ENCODE data around the gene SLC2A5.
"Not testable (repeated sequence)": the region's sequence is repeated elsewhere in the genome, so short reads cannot be mapped to it uniquely, and the experiment has no call there.

Gene SLC2A5

GRCh38 chr1:9031077-9031476 lies 38.4 kb downstream of the SLC2A5 start:
- not testable (repeated sequence) for DNase-seq

DNA sequence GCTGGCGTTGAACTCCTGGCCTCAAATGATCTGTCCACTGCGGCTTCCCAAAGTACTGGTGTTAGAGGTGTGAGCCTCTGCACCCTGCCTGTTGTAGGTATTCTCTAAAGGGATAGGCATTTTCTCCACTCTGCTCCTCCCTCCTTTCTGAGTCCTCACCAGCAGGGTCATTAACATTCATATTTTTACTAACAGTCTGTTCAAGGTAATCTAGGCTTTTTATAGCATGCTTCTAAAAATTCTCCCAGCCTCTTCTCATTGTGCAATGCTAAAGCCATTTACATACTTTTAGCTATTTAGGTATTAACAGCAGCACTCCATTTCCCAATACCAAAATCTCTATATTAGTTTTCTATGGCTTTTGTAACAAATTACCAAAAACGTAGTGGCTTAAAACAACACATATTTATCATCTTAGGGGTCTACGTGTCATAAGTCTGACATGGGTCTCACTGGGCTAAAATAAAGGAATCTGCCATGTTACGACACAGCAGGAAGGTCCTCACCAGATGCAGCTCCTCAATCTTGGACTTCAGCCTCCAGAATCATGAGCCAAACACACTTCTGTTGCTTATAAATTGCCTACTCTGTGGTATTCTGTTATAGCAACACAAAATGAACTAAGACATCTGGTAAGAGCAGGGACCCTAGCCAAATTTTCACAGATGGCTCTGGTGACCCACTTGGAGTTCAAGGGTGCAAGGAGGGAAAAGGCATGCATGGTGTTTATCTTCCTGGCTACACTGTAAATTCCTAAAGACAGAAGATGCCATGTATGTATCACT lies 40.3 kb downstream of the SLC2A5 start:
- no peak for DNase-seq

DNA sequence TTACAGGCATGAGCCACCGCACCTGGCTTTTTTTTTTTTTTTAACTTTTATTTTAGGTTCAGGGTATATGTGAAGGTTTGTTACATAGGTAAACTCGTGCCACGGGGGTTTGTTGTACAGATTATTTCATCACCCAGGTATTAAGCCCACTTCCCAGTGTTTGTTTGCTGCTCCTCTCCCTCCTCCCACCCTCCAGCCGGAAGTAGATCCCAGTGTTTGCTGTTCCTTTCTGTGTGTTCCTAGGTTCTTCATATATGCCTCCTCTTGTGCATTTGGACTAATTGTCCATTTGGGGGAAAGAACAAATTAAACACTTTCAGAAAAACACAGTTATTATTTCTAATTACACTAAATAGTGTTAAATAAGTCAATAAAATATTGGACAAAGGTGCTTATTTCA lies 42.1 kb downstream of the SLC2A5 start:
- DNase-seq = no peak

- DNase-seq = no peak
Measured at GRCh38 chr1:9025449-9025848, 44.0 kb downstream of the SLC2A5 start.

DNA sequence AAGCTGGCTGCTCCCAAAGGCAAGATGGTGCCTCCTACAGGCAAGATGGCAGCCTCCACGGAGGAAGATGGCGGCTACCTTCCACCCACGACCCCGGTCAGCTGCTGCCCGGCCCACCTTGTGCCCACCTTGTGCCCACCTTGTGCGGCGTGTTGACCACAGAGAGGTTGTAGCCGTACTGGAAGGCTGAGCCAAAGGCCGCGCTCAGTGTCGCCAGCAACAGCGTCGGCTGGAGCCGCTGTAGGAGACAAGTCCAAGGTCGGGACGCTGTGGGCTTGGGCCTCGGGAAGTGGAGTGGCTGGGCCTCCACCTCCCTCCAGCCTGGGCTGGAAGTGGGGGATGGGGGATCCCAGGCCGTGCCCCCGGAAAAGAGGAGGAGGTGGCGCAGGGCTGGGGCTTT lies 44.6 kb downstream of the SLC2A5 start:
- no peak for DNase-seq

DNA sequence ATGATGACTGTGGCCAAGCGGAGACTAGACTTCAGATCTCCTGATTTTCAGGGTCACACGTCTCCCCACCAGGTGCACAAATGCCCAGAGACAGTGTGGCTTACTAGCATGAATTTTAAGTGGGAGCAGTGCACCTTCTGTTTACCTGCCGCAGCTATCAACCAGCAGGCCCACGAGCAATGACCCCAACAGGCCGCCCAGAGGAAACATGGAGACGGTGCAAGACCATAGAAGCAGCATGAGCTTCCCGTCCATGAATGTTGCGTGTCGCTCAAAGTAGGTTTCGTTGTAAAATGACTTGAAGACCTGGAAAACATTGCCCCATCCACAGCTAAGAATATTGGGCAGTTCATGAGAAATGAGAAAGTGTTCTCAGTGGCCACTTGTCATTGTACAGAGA lies 46.7 kb downstream of the SLC2A5 start:
- DNase-seq = no peak

DNA sequence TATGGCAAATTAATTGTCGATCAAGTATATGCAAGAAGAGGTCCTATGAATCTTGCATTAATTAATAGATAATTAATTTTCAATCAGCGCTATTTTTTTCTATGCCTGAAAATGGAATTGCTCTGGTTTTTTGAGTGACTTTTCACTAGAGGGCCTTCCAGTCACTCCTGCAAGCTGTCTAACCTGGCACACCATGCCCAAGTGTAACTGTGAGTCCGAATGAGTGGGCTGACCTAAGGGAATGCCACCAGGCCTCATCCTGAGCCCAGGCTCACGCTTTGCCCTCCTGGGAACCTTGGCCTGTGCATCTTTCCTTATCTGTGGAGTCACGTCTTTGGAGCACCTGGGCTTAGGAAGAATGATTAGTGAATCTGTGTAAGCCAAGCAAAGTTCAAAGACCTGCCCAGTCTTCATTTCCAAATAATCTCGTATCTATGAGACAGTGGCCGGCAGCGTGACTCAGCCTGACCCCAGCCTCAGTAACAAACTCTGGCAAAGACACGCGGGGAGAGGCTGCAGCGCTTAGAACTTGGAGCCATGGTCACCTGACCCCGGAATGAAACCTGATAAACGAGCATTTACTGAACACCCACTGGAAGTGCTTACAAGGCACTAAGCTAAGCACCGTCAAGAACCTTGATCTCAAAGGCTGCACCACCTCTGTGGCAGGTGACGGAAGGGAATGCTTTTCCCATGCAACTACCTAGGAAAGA lies 47.3 kb downstream of the SLC2A5 start:
- DNase-seq = not testable (repeated sequence)

- no peak for DNase-seq
Measured at GRCh38 chr1:9020305-9020704, 49.1 kb downstream of the SLC2A5 start.

GRCh38 chr1:9019896-9020295 lies 49.5 kb downstream of the SLC2A5 start:
- DNase-seq = no peak

- DNase-seq = no peak
Measured at GRCh38 chr1:9018333-9018732, 51.1 kb downstream of the SLC2A5 start.

DNA sequence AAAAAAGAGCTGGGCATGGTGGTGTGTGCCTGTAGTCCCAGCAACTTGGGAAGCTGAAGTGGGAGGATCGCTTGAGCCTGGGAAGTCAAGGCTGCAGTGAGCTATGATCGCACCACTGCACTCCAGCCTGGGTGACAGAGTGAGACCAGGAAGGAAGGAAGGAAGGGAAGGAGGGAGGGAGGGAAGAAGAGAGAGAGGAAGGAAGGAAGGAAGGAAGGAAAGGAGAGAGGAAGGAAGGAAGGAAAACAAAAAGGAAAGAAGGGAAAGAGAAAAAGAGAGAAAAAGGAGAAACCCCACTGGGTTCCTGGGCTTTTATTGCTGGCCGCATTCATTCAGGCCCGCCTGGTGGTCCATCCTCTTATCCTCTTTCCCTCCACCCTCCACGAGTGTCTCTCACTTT lies 53.0 kb downstream of the SLC2A5 start:
- DNase-seq = no peak

GRCh38 chr1:9014475-9015375 lies 54.7 kb downstream of the SLC2A5 start:
- no peak for DNase-seq

- no peak for DNase-seq
Measured at GRCh38 chr1:9013819-9014218, 55.6 kb downstream of the SLC2A5 start.

DNA sequence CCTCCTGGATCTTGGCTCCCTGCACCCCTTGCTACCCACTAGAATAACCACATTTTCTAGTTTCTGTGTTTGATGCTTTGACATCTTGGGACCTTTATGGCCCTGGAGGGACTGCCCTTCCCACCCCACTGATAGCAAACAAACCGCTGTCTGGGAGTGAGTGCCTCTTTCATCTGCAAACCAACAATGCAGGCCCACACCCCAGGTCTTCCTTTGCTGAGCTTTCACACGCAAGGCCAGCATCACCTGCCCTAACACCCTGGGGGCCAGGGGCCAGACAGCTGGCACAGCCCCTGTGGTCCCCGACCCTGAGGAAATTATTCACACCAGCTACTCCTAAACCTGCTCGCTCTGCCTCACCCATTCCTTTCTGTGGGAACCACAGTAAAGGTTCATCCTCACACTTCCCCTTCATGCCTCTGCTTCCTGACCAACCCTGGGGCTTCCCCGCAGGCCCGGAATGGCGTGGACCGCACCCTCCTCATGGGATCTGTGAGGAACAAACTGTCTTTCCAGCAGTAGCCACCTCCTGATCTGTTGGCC lies 58.6 kb downstream of the SLC2A5 start:
- DNase-seq = no peak

DNA sequence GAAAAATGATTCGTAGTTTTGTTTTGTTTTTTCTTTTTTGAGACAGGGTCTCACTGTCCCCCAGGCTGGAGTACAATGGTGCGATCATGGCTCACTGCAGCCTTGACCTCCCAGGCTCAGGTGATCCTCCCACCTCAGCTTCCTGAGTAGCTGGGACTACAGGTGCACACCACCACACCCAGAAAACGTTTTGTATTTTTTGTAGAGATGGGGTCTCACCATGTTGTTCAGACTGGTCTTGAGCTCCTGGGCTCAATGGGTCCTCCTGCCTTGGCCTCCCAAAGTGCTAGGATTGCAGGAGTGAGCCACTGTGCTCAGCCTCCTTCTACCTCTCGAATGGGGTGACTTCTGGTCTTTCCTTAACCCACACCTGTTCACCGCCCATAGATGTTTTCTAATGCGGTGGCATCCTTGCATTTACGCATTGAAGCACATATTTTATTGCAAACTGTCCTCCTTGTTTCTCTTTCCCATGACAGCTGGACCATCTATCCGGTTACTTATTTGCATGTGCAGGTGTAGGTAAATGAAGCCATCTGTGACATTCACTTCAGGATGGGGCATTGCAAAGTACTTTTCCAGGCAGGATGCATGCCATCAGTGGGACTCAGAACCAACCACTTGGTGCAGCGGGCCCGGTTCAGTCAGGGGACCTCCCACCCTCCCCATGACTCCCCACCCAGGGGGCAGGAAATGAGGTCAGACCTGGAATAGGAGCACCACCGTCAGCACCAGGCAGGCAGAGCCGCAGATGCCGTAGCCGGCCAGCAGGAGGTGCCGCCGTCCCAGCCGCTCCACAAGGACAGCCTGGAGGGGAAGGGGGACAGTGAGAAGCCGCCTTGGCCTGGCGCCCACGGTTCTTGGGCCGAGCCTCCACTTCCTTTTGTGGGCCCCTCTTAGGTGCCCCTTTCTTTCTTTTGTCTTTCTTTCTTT lies 59.7 kb downstream of the SLC2A5 start:
- DNase-seq = no peak

DNA sequence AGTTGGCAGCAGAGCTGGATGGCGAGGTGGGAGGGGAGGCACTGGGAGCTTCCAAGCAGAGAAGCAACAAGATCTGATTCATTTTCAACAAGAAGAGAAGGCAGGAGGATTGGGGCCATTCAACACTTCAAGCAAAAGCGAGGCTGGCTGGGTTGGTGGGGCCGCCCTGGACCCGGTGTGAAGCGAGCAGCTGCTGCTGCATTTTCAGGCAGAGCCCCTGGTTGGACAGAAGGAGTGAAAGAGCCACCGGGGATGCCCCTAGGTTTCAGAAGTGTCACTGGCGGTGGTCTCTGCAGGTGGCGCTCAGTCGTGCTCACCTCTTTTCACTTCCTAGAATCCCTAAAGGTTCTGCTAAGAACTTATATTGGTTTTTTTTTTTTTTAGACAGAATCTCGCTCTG lies 61.2 kb downstream of the SLC2A5 start:
- DNase-seq = no peak

DNA sequence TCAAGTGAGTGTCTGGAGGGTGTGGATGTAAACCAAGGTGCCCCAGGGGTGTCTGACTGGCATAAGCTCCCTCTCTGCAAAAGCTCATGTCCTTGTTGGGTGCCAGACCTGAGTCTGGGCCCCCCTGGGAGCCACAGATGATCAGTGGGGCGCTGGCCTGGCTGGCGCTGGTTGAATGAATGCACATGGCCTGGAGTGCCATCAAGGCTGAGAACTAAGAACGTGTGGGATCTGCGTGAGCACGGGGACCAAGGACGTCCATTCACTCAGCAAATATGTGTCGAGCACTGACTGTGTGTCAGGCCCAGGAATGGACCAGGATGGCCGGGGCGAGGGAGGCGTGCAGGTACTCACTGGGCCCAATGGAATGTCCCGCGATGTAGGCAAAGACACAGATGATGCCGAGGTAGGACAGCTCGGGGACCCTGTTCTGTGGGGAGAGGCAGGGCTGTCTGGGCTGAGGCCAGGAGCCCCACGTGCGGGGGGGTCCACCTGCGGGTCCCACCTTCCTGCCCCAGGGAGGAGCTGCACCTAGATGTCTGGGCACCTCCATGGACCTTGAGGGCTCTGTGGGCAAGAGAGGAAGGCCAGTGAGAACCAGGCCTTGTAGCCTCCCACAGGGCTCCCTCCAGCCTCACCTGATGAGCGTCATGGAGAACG lies 62.3 kb downstream of the SLC2A5 start:
- DNase-seq = no peak

GRCh38 chr1:9005395-9005708 lies 64.1 kb downstream of the SLC2A5 start:
- no peak for DNase-seq

GRCh38 chr1:9004700-9005394 lies 64.6 kb downstream of the SLC2A5 start:
- peak; percentile 61 for DNase-seq

DNA sequence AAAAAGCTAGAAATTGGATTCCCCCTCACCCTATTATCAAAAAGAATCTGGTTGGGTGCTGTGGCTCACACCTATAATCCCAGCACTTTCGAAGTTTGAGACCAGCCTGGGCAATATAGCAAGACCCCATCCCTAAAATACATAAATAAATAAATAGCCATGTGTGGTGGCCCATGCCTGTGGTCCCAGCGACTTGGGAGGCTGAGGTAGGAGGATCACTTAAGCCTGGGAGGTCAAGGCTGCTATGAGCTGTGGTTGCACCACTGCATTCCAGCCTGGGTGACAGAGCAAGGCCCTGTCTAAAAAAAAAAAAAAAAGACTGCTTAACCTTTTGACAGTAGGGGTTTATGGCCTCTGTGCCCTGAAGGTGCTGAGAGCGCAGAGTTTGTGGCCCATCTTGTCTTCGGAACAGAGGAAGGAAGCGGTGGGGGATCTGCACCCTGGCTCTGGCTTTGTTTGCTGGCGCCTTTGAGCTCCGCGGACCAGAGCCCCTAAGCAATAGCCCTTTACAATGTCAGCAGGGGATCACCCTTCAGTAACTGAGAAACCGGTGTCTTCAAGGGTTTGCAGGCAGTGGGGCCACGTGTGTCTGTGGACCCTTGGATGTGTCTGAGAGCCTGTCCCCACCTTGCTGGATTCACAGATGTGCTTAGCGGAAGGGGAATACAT lies 65.3 kb downstream of the SLC2A5 start:
- DNase-seq = no peak
